ENCODE results near the gene SPATS2. TPM values are rescaled to one million over a fixed set of nuclear protein-coding genes. Genes with fewer than 3 reads are reported as not detected.

Gene SPATS2
- total RNA-seq, 4 donors from 2014 or later: 3.3 to 46.0 (median 16.0) TPM

DNA sequence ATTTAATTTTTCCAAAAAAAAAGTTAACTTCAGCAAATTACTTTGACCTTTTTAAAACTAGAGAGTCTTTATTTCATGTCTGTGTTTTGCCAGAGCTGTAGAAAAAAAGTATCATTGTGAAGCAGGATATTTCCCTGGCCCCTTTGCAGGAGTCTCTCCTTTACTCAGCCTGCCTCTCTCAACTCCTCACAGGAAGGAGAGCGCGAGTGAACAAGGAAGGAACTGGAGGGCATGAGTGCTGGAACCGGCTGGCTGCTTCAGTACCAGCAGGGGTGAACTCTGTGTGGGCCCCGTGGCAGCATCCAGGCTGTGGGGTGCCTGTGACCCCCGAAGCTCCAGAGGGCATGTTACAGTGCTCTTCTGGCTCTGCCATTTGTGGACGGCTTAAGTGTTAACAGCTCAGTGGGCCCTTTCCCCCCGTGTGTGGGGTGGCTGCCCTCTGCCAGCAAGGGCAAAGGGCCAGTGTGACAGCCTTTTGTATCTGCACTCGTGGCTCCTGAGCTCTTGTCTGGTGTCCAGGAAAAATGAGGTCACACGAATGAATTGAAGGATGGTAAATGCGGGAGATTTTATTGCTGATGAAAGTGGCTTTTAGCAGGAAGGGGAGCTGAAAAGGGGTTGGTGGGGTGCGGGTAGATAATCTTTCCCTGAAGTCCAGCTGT, 95.0 kb downstream of the SPATS2 start:
- TF ChIP-seq POLR2A (IDR thresholded peaks at IDR 0.05) (no peak), CTCF (IDR thresholded peaks at IDR 0.05) (no peak)
- Histone ChIP-seq H3K27ac (peak overlapping the region in 1 of 2 donors; percentile 22), H3K4me3 (no peak overlapping the region), H3K9me3 (no peaks in the 10 kb centered on the region), H3K27me3 (no peaks in the 10 kb centered on the region), H3K4me1 (no peaks in the 10 kb centered on the region), H3K36me3 (no peaks in the 10 kb centered on the region)
- DNase-seq: no peak
- intact Hi-C loops (cut with DNase I; ENCODE audit: low total_unique reads): no loop called here

GRCh38 chr12:49465132-49465531, 97.9 kb downstream of the SPATS2 start:
- Histone ChIP-seq H3K36me3 (no peaks in the 10 kb centered on the region), H3K4me3 (no peak overlapping the region), H3K9me3 (no peaks in the 10 kb centered on the region), H3K4me1 (no peaks in the 10 kb centered on the region), H3K27me3 (no peaks in the 10 kb centered on the region), H3K27ac (no peak overlapping the region)
- DNase-seq: no peak
- intact Hi-C loops (cut with DNase I; ENCODE audit: low total_unique reads): no loop called here
- TF ChIP-seq POLR2A (IDR thresholded peaks at IDR 0.05) (no peak), CTCF (IDR thresholded peaks at IDR 0.05) (no peak)

GRCh38 chr12:49470986-49471385, 103.7 kb downstream of the SPATS2 start:
- no peak for TF ChIP-seq POLR2A (IDR thresholded peaks at IDR 0.05)
- no peaks in the 10 kb centered on the region for H3K4me1 ChIP-seq
- no peak overlapping the region for H3K27ac ChIP-seq
- H3K9me3 ChIP-seq: no peaks in the 10 kb centered on the region
- H3K4me3 ChIP-seq: no peak overlapping the region
- H3K27me3 ChIP-seq: no peaks in the 10 kb centered on the region
- intact Hi-C loops (cut with DNase I; ENCODE audit: low total_unique reads): no loop called here
- H3K36me3 ChIP-seq: no peaks in the 10 kb centered on the region
- no peak for DNase-seq

DNA sequence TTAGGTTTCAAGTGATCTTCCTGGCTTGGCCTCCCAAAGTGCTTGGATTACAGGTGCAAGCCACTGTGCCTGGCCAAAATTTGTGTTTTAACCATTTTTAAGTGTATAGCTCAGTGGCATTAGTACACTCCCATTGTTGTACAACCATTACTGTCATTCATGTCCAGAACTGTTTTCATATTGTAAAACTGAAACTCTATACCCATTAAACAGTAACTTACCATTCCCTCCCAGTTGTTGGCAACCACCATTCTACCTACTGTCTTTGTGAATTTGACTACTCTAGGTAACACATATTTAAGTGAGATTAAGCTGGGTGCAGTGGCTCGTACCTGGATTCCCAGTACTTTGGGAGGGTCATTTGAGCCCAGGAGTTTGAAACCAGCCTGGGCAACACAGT, 104.3 kb downstream of the SPATS2 start:
- Histone ChIP-seq H3K4me3 (no peak overlapping the region), H3K36me3 (no peaks in the 10 kb centered on the region), H3K4me1 (no peaks in the 10 kb centered on the region), H3K9me3 (no peaks in the 10 kb centered on the region), H3K27me3 (no peaks in the 10 kb centered on the region), H3K27ac (no peak overlapping the region)
- no peak for DNase-seq
- TF ChIP-seq CTCF (IDR thresholded peaks at IDR 0.05) (no peak), POLR2A (IDR thresholded peaks at IDR 0.05) (no peak)
- intact Hi-C loops (cut with DNase I; ENCODE audit: low total_unique reads): no loop called here

DNA sequence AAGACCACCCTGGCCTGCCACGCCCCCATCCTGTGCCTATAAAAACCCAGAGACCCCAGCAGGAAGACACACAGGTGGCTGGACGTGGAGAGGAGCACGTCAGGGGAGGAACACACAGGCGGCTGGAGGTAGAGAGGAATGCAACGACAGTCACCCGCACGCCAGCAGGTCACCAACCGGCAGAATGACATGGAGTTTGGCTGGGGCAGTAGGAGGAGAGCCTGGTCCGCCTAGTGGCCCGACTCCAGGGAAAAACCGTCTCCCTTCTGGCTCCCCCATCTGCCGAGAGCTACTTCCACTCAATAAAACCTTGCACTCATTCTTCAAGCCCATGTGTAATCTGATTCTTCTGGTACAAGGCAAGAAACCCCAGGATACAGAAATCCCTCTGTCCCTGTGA, 108.8 kb downstream of the SPATS2 start:
- H3K9me3 ChIP-seq: no peaks in the 10 kb centered on the region
- H3K4me1 ChIP-seq: no peaks in the 10 kb centered on the region
- no peak for DNase-seq
- H3K27ac ChIP-seq: no peak overlapping the region
- H3K36me3 ChIP-seq: no peaks in the 10 kb centered on the region
- TF ChIP-seq POLR2A (IDR thresholded peaks at IDR 0.05) (no peak), CTCF (IDR thresholded peaks at IDR 0.05) (no peak)
- H3K4me3 ChIP-seq: no peak overlapping the region
- intact Hi-C loops (cut with DNase I; ENCODE audit: low total_unique reads): no loop called here
- no peaks in the 10 kb centered on the region for H3K27me3 ChIP-seq
